D721Med (cell line): ENCODE data around the gene CDC42EP3.

Experiments used
- DNase-seq: peaks from one replicate; pipeline ENCODE4 v3.0.0; 2011; ENCODE audit warnings: low spot score; ENCODE audit not compliant: insufficient read length
- FAIRE-seq: peaks from 2 replicates; lab custom pipeline; 2011; peaks lifted over from hg19 to GRCh38; lab: Jason Lieb, UNC
- CTCF ChIP-seq: IDR thresholded peaks from 2 replicates; pipeline ENCODE4 v1.5.1; 2012; ENCODE audit warnings: mild to moderate bottlenecking, control low read depth; ENCODE audit not compliant: insufficient read depth; ENCODE audit errors: missing control alignments

The CDC42EP3 gene

GRCh38 chr2:37600735-37601134 lies 70.7 kb downstream of the CDC42EP3 start:
- FAIRE-seq: no peak
- no peak for TF ChIP-seq CTCF

GRCh38 chr2:37599688-37600525 lies 71.5 kb downstream of the CDC42EP3 start:
- DNase-seq: no peak
- no peak for FAIRE-seq
- TF ChIP-seq CTCF: no peak

More at GRCh38 chr2:37600735-37601134, 70.7 kb downstream of the CDC42EP3 start:
- no peak for DNase-seq

GRCh38 chr2:37593694-37594093 lies 77.7 kb downstream of the CDC42EP3 start:
- FAIRE-seq: no peak
- no peak for TF ChIP-seq CTCF
- DNase-seq: no peak

GRCh38 chr2:37593024-37593423 lies 78.4 kb downstream of the CDC42EP3 start:
- DNase-seq (no peak), FAIRE-seq (no peak)
- no peak for TF ChIP-seq CTCF
